ENCODE data around the gene HSPA6.
"Not testable (repeated sequence)": the region's sequence is repeated elsewhere in the genome, so short reads cannot be mapped to it uniquely, and the experiment has no call there.

The HSPA6 gene

GRCh38 chr1:161532644-161533567 lies 8.6 kb downstream of the HSPA6 start:
- not testable (repeated sequence) for DNase-seq (ENCODE audit: low spot score)

GRCh38 chr1:161537068-161537669 lies 12.8 kb downstream of the HSPA6 start:
- DNase-seq (ENCODE audit: low spot score) = not testable (repeated sequence)

DNA sequence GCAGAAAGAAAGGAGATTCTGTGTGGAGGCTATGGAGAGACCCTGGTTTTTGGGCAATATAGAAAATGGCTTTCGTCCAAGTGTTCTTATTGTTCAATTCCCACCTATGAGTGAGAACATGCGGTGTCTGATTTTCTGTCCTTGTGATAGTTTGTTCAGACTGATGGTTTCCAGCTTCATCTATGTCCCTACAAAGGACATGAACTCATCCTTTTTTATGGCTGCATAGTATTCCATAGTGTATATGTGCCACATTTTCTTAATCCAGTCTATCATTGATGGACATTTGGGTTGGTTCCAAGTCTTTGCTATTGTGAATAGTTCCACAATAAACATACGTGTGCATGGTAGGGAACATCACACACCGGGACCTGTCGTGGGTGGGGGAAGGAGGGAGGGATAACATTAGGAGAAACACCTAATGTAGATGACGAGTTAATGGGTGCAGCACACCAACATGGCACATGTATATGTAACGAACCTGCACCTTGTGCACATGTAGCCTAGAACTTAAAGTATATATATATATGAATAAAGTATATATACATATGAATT lies 14.7 kb downstream of the HSPA6 start:
- DNase-seq (ENCODE audit: low spot score) = not testable (repeated sequence)

GRCh38 chr1:161539731-161540569 lies 15.6 kb downstream of the HSPA6 start:
- peak; percentile 94 for DNase-seq (ENCODE audit: low spot score)

DNA sequence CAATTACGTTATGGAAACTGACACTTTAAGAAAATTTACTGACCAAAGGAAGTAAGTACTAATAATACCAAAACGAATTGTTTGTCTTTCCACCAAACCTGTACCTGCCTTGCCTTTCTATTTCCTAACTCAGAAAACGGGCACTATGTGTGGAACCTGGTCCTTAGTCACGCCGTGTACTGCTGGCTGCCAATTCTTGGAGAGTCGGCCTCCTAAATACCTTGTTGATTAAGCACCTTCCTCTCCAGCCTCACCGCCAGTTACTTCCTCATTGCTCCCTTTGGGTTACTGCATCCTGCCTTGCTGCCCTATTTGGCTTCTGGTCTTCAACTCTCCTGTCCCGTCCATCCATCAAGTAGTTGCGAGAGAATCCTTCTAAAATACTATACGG lies 16.2 kb downstream of the HSPA6 start:
- not testable (repeated sequence) for DNase-seq (ENCODE audit: low spot score)

GRCh38 chr1:161542091-161542559 lies 17.8 kb downstream of the HSPA6 start:
- DNase-seq (ENCODE audit: low spot score) = peak; percentile 77

DNA sequence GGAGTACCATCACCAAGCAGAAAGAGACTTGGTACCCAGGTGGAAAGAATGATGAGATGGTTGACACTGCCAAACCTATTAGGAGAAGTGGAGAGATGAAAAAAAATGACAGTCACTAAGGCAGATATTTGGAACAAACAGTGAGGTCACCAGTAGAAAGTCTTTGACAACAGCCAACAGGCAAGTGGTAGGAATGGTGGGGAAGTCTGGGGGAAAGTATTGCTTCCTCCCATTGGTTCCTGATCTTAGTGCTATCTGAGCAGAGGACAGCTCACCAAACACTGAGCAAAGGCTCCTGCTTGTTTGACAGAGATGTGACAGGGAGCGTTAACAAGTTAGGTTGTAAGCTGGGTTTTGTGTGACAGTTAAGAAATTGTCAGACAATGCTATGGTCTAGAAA lies 18.8 kb downstream of the HSPA6 start:
- not testable (repeated sequence) for DNase-seq (ENCODE audit: low spot score)

- peak; percentile 52 for DNase-seq (ENCODE audit: low spot score)
These were observed 20.8 kb downstream of the HSPA6 start for GRCh38 chr1:161545005-161545731.

GRCh38 chr1:161547995-161548741 lies 23.8 kb downstream of the HSPA6 start:
- not testable (repeated sequence) for DNase-seq (ENCODE audit: low spot score)

- not testable (repeated sequence) for DNase-seq (ENCODE audit: low spot score)
These were observed 24.5 kb downstream of the HSPA6 start for GRCh38 chr1:161548749-161549406.

DNA sequence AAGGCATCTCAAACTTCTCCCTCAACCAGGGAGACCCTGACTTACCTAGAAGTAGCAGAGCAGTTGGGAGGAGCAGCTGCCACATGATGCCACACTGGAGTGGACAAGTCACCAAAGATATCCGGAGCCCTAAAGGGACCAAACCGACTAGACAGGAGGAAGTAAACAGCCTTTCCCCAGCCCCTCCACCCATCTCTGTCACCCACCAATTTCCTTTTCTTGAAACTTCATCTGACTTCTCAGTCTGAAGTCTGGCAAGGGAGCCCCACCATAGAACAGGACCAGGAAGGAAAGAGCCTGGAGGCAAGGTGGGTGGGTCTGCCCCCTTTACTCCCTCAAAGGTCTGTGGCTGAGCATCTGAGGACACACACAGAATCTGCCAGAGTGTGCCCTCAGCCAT lies 25.3 kb downstream of the HSPA6 start, which contains the start of gene FCGR3A:
Gene FCGR3A (minus strand): TSS at position 167 of the 400 bp plus-strand sequence. CDS start 82 bp downstream, at position 85.
- DNase-seq (ENCODE audit: low spot score) = peak; percentile 42

DNA sequence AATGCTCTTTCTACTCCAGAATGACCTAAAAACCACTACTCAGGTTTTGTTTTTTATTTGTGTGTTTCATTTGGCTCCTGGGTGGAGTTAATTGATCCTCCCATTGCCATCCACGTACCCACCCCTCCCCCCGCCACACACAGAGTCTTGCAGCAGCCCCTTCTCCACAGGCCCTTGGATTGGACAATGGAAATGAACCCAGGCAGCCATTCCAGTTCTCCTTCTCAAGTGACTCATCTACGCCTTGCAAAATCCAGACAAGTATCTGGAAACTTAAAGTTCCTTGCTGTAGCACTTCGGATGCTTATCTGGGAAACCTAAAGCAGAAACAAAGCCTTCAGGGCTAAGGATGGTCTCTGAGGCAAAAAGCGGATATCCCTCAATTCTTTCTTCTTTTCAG lies 26.6 kb downstream of the HSPA6 start:
- not testable (repeated sequence) for DNase-seq (ENCODE audit: low spot score)

DNA sequence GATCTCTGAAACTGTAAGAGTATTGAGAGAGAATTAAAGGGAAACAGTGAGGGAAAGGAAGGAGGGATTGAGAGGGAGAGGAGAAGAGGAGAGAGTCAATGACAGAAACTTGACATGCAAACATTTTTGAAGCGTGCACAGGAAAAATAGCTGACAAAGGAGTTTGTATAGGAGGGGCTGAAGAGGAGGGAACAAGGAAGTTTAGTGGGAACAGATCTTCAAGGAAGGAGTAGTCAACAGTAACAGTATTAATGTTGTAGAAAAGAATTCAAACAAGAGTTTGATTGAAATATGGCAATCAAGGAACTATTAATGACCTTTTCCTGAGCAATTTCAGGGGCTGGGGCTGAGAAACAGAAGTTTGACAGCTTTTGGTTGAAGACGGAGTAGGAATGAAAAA lies 29.3 kb downstream of the HSPA6 start:
- not testable (repeated sequence) for DNase-seq (ENCODE audit: low spot score)

GRCh38 chr1:161554340-161554739 lies 30.0 kb downstream of the HSPA6 start:
- DNase-seq (ENCODE audit: low spot score) = not testable (repeated sequence)

GRCh38 chr1:161554815-161555417 lies 30.6 kb downstream of the HSPA6 start:
- DNase-seq (ENCODE audit: low spot score) = peak; percentile 53

DNA sequence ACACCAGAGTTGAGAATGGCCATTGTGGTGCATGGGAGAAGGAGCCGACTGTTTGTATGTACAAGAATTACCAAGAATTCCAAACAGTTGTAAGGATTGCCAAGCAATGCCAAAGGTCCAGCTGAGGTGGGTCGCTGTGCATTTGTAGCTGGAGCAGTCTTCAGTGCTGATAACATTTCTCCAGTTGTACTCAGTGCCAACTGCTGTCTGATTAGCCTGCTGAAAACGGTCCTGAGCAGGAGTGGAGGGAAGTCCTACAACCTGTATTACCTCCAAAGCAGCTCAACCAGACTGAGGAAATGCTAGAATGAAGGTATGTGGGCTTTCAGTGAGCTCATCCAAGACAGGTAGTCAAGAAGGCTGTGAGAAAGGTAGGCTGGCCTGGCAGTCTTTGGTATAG lies 31.8 kb downstream of the HSPA6 start:
- DNase-seq (ENCODE audit: low spot score) = not testable (repeated sequence)

- not testable (repeated sequence) for DNase-seq (ENCODE audit: low spot score)
These were observed 32.6 kb downstream of the HSPA6 start for GRCh38 chr1:161556990-161557389.

DNA sequence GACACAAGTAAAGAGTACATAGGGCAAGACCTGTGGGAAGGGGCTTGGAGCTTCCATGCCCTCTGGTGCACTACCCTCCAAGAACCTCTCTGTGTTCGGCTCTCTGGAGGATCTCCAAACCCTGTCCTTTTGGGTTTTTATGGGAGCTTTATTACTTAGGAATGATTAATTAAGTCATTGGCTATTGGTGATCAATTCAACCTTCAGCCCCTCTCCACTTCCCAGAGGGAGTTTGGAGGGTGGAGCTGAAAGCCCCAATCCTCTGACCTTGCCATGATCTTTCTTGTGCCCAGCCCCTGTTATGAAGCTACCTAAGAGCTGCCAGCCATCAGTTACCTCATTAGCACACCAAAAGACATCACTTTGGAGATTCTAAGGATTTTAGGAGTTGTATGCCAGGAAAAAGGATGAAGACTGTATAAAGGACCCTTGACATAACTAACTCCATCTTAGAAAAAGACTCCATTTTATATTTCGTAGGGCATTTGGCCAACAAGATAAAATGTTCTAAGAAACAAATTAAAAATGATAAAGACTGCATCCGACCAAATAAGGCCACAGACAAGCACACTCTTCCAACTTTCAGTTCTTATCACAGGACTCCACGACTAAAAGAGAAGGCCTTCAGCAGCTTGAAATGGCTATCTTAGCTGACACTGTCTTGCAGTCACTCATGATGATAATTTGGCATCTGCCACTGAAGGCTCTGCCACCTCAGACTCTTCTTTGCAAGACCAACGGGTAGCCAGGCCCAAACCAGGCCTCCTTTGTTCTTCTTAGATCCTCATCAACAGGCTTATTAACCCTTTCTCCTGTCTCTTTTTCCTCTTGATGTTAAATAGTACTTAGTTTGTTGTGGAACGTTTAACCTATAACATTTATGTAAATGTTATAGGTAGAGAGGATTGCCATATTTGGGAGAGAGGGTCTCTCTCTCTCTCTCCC lies 33.4 kb downstream of the HSPA6 start:
- not testable (repeated sequence) for DNase-seq (ENCODE audit: low spot score)
